ENCODE data around the gene PAM16. TPM values are rescaled to one million over a fixed set of nuclear protein-coding genes. Genes with fewer than 3 reads are reported as not detected.

Gene PAM16
- total RNA-seq, 2 donors from 2014 or later, result 57.7 to 66.2 TPM

- no peak for TF ChIP-seq CTCF (conservative IDR thresholded peaks at IDR 0.05)
- WGBS, 2 experiments (ENCODE audit: insufficient coverage in 1 of 2, insufficient read length in 1 of 2), result 90 to 91% methylated on average over 12 of the region's 12 CpGs
- Mint-ChIP-seq H3K27me3 (ENCODE audit: insufficient read depth) (no peaks in the 10 kb centered on the region), H3K27ac (no peak overlapping the region), H3K4me1 (no peaks in the 10 kb centered on the region), H3K36me3 (ENCODE audit: low read depth) (peaks cover 7% of the 10 kb centered on the region), H3K4me3 (no peak overlapping the region), H3K9me3 (no peaks in the 10 kb centered on the region)
- Histone ChIP-seq H3K27ac (ENCODE audit: low read depth, low read length) (no peak overlapping the region), H3K9ac (ENCODE audit: extremely low read depth, low read length, poor library complexity, severe bottlenecking) (no peak overlapping the region), H3K4me3 (ENCODE audit: low read length) (no peak overlapping the region), H3K27me3 (ENCODE audit: control insufficient read depth, insufficient read depth, low read length, poor library complexity, severe bottlenecking) (no peaks in the 10 kb centered on the region), H3K4me1 (ENCODE audit: control insufficient read depth, insufficient read depth, low read length) (no peaks in the 10 kb centered on the region), H3K36me3 (ENCODE audit: control insufficient read depth, insufficient read depth, low read length) (no peaks in the 10 kb centered on the region), H3K9me3 (ENCODE audit: control insufficient read depth, low read length) (no peaks in the 10 kb centered on the region)
- no peak for DNase-seq
Measured at GRCh38 chr16:4361944-4362311, 10.8 kb upstream of the PAM16 start.

DNA sequence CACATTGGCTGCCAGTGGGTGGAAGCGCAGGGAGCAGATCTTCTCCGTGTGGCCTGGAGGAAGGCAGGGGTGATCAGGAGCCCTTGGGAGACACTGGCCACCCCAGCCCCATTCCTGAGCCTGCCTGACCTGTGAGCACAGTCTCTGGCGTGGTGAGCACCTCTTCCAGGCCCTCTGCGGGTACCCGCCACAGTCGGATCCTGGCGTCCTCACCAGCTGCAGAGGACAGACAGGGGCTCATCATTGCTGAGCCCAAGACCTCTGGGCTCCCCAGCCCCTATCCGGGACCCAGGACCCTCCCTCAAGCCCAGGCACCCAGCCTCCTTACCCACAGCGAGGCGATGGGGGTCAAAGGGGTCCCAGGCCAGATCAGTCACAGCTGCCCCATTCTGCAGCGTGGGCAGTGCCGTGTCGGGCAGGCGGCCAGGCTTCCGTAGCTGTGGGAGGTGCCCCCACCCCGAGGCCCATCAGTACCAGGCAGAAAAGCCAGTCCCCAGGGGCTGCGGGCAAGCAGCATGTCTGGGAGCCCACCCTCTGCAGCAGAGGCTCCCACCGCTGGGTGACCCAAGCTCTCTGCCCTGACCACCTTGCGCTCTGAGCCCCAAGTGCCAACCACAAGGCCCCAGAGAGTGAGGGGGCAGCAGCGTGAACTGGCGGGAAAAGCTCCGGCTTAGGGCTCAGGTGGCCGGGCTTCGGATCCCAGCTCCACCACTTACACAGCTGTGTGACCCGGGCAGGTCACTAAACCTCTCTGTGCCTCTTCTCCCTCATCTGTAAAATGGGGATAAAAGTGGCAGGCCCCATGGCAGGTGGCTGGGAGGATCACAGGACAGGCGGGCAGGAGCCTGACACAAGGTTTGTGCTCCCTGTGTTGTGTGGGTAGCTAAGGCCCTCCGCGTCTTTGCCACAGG, 10.2 kb upstream of the PAM16 start:
- Mint-ChIP-seq H3K27me3 (ENCODE audit: insufficient read depth) (no peaks in the 10 kb centered on the region), H3K4me3 (no peak overlapping the region), H3K27ac (no peak overlapping the region), H3K36me3 (ENCODE audit: low read depth) (peaks cover 7% of the 10 kb centered on the region), H3K9me3 (no peaks in the 10 kb centered on the region), H3K4me1 (no peaks in the 10 kb centered on the region)
- 94 to 100% methylated on average over 5 to 28 of the region's 28 CpGs for WGBS, 2 experiments (ENCODE audit: insufficient coverage in 1 of 2, insufficient read length in 1 of 2)
- no peak overlapping the region for H3K9ac ChIP-seq (ENCODE audit: extremely low read depth, low read length, poor library complexity, severe bottlenecking)
- H3K27me3 ChIP-seq (ENCODE audit: control insufficient read depth, insufficient read depth, low read length, poor library complexity, severe bottlenecking), result no peaks in the 10 kb centered on the region
- no peak for TF ChIP-seq CTCF (conservative IDR thresholded peaks at IDR 0.05)
- H3K27ac ChIP-seq (ENCODE audit: low read depth, low read length), result no peak overlapping the region
- H3K36me3 ChIP-seq (ENCODE audit: control insufficient read depth, insufficient read depth, low read length), result no peaks in the 10 kb centered on the region
- no peaks in the 10 kb centered on the region for H3K4me1 ChIP-seq (ENCODE audit: control insufficient read depth, insufficient read depth, low read length)
- no peak overlapping the region for H3K4me3 ChIP-seq (ENCODE audit: low read length)
- DNase-seq, result no peak
- H3K9me3 ChIP-seq (ENCODE audit: control insufficient read depth, low read length), result no peaks in the 10 kb centered on the region

GRCh38 chr16:4360538-4361021, 9.5 kb upstream of the PAM16 start:
- H3K4me3 ChIP-seq (ENCODE audit: low read length), result no peak overlapping the region
- H3K27ac Mint-ChIP-seq, result no peak overlapping the region
- H3K9me3 Mint-ChIP-seq, result no peaks in the 10 kb centered on the region
- no peak for TF ChIP-seq CTCF (conservative IDR thresholded peaks at IDR 0.05)
- no peaks in the 10 kb centered on the region for H3K36me3 ChIP-seq (ENCODE audit: control insufficient read depth, insufficient read depth, low read length)
- no peaks in the 10 kb centered on the region for H3K27me3 ChIP-seq (ENCODE audit: control insufficient read depth, insufficient read depth, low read length, poor library complexity, severe bottlenecking)
- H3K36me3 Mint-ChIP-seq (ENCODE audit: low read depth), result peaks cover 7% of the 10 kb centered on the region
- 83% methylated on average over 10 of the region's 11 CpGs; no CpG with 5 or more reads in 1 of the 2 experiments for WGBS, 2 experiments (ENCODE audit: insufficient coverage in 1 of 2, insufficient read length in 1 of 2)
- H3K9me3 ChIP-seq (ENCODE audit: control insufficient read depth, low read length), result no peaks in the 10 kb centered on the region
- H3K27me3 Mint-ChIP-seq (ENCODE audit: insufficient read depth), result no peaks in the 10 kb centered on the region
- DNase-seq, result peak; percentile 82
- no peak overlapping the region for H3K9ac ChIP-seq (ENCODE audit: extremely low read depth, low read length, poor library complexity, severe bottlenecking)
- H3K4me3 Mint-ChIP-seq, result no peak overlapping the region
- no peak overlapping the region for H3K27ac ChIP-seq (ENCODE audit: low read depth, low read length)
- H3K4me1 ChIP-seq (ENCODE audit: control insufficient read depth, insufficient read depth, low read length), result no peaks in the 10 kb centered on the region
- H3K4me1 Mint-ChIP-seq, result no peaks in the 10 kb centered on the region

All from endodermal cell (in vitro differentiated cells).